Stimulated activated CD4-positive, alpha-beta T cell treated with anti-CD3 and anti-CD28 coated beads, Interleukin-15, amount 100 ng/mL, for 1 hour (primary cell): Measurements from ENCODE around the gene SLC27A1.
"Not testable (repeated sequence)": the region's sequence is repeated elsewhere in the genome, so short reads cannot be mapped to it uniquely, and the experiment has no call there.

Experiments
- DNase-seq, 2 donors: peaks; one replicate each; pipeline ENCODE4 v3.0.0-alpha.2; 2020; ENCODE audit warnings: low read depth in 1 of 2, low spot score in 1 of 2

Gene SLC27A1

DNA sequence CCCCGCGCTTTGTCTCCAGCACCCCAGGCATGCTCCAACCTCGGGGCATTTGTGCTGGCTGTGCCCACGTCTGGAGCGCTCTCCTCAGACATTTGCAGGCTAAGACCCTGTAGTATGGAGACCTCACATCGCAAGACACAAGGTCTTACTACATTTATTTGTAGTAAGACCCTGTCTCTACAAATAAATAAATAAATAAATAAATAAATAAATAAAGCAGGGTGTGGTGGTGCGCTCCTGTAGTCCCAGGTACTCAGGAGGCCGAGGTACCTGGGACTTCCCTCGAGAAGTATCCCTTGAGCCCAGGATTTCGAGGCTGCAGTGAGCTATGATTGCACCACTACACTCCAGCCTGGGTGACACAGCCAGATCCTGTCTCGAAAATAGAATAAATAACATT, 14.2 kb upstream of the SLC27A1 start:
- DNase-seq = no peak

DNA sequence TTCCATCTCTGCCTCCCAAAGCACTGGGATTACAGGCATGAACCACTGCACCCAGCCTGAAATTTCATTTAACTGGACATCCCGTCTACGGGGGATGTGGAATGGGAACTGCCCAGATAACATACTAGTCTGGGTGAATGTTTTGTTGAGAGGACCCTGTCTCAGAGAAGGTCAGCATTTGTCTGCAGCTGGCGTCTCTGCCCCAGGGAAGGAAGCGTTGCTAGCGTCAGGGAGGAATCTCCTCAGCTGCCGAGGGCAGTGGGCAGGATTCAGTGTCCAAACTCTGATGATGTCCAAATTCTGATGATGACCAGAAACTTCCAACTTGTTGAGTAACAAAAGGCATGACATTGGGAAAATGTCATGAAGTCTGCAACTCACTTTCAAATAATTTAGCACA, 12.7 kb upstream of the SLC27A1 start:
- DNase-seq = no peak

DNA sequence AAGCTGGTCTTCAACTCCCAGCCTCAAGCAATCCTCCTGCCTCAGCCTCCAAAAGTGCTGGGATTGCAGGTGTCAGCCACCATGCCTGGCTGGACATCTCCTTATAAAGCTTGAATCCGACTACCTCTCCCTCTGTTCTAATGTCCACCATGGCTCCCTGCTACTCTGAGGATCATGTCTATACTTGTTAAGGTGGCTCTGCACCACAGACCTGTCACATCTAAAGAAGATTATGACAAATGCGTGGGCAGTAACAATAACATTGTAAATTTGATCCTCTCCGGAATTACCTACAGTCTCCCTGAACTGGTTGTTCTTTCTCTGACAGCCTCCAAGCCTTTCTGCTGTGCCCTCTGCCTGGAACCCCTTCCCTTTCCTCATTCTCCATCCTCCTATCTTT, 11.4 kb upstream of the SLC27A1 start:
- no peak for DNase-seq

DNA sequence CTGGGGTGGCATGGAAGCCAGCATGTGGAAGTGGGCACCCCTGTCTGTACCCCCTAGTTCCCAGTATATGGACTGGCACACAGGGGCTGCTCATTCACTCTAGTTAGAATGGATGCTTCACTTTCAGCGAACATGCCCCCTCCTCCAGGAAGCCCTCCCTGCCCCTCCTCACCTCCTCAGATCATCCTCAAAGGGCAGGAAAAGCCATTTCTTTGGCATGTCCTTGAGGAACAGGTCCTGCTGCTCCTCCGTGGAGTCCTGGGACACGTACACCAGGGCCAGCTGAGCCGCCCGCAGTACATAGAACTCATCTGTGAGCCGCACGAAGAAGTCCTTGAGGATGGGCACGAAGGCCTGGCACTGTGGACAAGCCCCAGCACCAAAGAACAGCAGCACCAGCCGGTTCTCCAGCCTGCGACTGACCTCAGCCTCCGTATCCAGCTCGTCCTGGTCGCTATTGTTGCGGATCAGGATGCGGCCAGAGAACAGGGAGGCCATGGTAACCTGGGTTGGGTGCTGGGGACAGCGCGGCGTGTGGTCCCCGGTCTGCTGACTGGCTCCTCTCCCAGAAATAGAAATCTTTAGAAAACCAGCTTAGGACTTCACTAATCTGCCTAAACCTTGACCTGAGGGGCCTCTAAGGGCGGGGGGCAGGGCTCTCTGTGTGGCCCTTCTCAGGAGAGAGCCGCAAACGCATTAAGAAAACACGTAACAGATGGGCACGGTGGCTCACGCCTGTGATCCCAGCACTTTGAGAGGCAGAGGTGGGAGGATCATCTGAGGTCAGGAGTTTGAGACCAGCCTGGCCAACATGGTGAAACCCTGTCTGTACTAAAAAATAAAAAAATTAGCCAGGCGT, 9.7 kb upstream of the SLC27A1 start, which contains the start of gene NXNL1:
Gene NXNL1, minus strand, starts transcription at position 555 of the 859 bp plus-strand sequence. Its CDS starts 57 bp downstream, at position 498.
- DNase-seq = no peak

DNA sequence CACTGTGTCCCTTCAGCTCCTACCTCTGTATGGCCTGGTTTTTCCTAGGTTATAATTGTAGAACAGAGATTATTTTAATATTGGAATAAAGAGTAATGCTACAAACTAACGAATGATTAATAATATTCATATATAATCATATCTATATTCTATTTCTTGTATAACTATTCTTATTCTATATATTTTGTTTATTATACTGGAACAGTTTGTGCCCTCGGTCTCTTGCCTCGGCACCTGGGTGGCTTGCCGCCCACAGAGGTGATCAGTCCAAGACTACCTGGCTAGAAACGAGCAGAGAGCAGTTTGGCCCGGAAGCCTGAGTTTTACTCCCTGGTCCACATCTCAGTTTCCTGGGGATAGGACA, 3.9 kb upstream of the SLC27A1 start:
- DNase-seq = no peak

DNA sequence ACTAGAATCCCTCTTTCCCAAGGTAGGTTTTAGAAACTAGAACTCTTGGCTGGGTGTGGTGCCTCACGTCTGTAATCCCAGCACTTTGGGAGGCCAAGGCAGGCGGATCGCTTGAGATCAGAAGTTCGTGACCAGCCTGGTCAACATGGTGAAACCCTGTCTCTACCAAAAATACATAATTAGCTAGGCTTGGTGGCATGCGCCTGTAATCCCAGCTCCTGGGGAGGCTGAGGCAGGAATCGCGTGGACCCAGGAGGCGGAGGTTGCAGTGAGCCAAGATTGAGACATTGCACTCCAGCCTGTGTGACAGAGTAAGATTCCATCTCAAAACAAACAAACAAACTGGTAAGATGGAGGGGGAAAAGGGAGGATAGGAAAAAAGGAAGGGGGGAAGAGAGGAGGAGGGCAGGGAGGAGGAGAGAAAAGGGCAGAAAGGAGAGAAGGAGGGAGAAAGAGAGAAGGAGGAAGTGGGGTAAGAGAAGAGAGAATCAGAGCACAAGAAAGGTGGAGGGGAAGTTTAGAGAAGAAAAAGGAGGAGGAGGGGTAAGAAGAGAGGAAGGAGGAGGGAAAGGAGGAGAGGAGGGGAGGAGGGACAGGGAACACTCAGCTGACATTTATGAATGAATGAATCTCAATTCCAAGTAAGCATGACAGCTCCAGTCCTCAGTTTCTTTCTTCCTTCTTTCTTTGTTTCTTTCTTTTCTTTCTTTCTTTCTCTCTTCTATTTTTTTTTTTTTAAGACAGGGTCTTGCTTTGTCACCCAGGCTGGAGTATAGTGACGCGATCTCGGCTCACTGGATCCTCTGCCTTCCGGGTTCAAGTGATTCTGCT, 2.6 kb upstream of the SLC27A1 start:
- no peak for DNase-seq

DNA sequence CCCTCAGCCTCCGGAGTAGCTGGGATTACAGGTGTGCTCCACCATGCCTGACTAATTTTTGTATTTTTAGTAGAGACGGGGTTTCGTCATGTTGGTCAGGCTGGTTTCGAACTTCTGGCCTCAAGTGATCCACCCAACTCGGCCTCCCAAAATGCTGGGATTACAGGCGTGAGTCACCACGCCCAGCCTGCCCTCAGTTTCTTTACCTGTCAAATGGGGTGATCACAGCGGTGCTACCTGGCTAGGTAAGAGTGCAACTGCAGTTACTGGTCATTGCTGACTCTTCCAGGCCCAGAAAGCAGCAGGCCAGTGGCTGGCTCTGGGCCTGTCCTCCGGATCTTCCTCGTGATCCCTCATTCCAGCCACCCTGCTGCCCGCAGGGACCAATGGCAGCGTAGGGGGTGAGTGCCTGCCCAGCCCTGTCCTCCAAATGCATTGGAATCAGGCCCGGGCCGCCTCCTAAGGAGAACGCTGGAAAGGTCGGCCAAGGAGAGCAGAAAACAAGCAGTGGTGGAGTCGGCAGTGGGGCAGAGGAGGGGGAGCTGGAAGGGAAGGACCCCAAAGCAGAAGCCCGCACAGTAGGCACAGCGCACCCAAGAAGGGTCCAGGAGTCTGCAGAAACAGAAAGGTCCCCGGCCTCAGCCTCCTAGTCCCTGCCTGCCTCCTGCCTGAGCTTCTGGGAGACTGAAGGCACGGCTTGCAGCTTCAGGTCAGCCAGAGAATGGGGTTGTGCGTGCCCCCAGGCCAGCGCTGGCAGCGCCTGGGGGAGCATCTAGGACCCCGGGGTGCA, 1.8 kb upstream of the SLC27A1 start:
- DNase-seq = no peak

DNA sequence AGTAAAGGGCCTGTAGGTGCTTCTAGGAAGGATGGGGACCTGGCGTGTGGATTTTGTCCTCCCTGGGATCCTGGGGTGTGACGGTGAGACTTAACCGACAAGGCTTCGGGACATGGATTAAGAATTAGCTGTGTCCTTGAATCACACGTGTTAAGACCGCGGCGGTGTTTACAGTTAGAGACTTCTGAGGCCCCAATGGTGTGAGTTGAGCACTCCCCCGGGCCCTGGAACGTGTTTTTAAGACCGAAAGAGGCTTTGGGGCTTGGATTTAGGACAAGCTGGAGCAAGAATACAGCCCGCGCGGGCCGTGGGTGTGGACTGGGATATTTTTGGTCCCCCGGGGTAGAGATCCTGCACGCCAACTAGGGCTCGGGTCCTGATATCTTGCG, 1.2 kb upstream of the SLC27A1 start:
- no peak for DNase-seq

DNA sequence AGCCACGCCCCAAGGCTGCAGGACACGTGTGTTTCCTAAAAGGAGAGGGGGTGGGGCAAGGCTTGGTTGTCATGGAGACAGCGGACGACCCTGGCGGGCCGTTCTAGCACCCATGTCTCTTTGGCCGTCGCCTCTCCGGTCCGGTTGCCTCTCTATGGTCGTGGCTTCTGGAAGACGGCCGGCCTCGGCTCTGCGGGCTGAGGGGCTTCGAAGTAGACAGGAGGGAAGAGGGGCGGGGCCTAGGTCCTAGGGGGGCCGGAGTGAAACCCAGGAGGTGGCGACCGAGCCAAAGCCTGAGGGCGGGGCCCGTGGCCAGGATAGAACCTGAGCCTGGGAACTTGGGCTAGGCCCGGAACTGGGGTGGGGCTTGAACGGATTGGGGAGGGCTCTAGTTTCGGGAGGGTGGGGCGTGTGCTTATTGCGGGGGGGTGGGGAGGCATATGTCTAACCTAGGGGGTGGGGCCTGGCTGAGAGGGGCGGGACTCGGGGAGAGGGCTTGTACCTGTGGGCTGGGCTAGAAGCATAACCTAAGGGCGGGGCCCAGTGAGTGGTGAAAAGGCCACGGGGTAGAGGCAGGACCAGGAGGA, 750 bp upstream of the SLC27A1 start:
- DNase-seq = peak; percentile 83 to 87

DNA sequence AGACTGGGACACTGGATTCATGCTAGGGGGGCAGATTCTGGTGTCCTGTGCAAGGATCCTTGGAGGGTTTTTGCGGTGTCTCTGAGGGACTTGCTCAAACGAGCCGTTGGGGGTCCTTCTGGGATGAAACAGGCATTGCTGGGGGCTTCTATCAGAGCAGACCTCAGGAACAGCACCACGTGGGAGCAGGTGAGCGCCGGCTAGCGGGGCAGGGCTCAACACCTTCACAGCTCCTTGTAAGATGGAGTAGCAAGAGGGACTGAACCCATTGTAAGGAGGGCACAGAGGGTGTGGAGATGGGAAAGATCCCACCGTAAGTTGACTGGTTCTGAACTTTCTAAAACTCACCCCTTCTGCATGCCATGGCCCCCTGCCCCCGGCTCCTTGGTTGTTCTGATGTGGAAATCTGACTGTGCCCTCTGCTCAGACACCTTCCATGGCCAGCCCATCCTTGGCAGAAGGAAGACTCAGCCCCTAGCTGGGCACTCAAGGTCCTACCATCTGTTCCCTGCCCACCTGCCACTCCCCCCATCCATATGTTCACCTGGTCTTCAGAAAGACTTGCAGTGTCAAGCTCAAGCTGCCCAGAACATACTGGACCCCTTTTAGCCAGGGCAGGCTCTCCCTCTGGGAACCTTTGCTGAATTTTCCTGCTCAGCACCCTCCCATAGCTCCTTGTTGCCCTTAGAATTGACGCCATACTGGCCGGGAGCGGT, 1.2 kb downstream of the SLC27A1 start:
- no peak for DNase-seq

DNA sequence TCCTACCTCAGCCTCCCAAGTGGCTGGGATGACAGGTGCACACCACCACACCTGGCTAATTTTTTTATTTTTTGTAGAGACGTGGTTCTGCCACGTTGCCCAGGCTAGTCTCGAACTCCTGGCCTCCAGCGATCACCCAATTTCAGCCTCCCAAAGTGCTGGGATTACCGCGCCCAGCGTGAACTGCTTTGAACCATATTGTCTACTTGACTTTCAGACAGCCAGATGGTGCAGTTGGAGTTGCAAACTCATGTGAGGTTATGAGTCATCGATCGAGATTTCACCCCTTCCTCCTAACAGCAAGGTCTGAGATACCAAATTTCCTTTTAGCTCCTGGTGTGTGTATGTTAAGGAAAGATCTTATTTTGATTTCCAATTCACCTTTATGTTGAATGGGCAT, 2.7 kb downstream of the SLC27A1 start:
- DNase-seq = no peak

DNA sequence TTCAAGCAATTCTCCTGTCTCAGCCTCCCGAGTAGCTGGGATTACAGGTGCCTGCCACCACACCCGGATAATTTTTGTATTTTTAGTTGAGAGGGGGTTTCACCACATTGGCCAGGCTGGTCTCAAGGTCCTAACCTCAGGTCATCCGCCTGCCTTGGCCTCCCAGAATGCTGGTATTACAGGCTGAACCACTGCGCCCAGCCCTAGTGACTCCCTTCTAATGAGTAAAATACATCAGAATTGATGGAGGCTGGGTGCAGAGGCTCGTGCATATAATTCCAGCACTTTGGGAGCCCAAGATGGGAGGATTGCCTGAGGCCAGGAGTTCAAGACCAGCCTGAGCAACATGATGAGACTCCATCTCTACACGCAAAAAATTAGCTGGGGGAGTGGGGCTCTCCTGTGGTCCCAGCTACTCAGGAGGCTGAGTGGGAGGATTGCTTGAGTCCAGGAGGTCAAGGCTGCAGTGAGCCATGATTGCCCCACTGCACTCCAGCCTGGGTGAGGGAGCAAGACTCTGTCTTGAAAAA, 4.8 kb downstream of the SLC27A1 start:
- DNase-seq = not testable (repeated sequence)

DNA sequence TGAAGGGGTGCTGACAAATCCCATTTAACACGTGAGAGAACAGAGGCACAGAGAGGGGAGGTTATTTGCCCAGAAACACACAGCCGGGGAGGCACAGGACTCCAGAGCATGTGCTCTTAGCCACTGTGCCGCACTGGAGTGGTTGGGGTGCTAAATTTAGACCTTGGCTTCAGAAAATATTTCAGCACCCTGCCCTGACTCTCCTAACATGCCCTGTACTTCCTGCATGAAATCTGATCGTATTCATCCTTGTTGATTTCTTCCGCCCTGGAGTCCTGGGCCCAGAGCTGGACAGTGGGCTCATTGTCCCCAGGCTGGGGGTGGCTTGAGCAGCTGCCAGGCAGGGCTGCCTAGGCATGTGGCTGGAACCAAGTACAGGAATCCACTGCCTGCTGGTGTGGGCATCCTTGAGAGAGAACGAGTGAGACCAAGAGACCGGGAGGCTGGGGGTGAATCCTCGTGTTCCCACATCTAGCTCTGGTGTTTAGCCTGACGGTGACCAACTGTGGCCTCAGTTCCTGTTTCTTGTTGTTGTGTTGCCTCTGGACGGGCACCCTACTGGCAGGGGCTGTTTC, 5.3 kb downstream of the SLC27A1 start:
- no peak for DNase-seq

DNA sequence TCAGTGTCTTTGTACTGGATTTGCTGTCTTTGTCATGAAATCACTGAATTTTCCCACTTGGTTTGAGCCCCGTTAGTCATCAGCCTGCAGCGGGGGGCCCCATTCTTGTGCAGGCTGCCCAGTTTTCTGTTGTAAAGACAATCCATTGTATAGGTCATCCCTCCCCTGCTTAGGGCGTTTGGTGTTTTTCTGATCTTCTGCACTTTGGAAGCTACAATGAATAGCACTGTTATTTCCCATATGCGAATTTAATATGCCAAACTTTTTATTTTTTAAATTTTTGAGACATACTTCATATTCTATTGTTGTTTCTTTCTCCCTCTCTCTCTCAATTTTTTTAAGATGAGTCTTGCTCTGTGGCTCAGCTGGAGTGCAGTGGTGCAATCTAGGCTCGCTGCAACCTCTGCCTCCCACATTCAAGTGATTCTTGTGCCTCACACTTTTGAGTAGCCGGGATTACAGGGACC, 9.0 kb downstream of the SLC27A1 start:
- no peak for DNase-seq

DNA sequence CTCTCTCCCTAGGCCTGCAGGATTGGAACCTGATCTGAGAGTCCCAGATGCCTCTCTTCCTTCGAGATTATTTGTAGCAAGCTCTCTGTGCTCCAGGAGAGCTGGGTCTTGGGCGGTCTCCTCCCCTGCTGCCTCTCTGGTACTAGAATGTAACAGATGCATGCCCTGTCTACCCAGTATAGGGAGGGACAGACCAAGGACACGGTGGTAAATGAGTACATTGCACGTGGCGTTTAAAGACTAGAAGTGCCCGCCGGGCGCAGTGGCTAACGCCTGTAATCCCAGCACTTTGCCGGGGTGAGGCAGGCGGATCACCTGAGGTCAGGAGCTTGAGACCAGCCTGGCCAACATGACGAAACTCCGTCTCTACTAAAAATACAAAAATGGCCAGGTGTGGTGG, 11.7 kb downstream of the SLC27A1 start:
- DNase-seq = no peak

DNA sequence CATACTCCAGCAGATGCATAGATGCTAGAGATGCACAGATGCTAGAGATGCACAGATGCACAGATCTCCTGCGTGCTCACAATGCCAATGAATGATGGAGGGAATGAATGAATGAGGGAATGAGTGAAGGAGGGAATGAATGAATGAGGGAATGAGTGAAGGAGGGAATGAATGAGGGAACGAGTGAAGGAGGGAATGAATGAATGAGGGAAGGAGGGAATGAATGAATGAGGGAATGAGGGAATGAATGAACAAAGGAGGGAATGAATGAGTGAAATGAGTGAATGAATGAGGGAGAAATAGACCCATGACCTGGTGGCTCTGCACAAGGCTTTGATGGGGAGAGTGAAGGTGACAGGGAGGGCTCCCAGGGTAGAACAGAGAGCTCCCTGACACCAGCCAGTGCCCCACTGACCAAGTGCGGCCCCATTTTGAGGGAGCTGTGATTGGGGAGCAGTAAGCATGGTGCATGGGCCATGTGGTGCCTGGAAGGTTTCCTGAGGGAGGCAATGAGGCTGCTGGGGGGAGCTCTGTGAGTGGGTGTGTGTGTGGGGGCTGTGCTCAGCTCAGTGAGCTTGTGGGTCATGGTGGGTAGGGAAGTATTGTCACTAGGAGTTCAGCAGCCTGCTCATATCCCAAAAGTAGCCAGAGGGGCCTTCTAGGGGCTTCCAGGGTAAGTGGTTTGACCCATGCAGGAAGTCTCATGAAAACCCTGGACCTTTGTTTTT, 12.7 kb downstream of the SLC27A1 start:
- DNase-seq = no peak

DNA sequence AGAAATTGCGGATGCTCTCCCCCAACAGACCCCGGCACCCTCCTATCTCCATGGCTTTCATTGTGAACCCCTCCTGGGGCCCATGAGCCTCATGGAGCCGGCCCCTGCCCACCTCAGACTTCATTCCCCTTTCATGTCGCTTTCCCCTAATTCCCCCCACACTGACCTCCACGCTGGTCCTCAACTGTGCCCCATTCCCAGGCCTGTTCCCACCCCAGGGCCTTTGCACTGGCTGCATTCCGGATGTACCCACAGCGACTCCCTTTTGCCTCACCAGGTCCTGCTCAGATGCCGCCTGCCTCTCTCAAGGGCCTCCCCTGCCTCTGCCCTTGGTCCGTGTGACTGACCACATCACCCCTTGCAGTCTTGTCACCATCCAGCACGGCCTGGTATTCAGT, 13.3 kb downstream of the SLC27A1 start:
- DNase-seq = no peak

DNA sequence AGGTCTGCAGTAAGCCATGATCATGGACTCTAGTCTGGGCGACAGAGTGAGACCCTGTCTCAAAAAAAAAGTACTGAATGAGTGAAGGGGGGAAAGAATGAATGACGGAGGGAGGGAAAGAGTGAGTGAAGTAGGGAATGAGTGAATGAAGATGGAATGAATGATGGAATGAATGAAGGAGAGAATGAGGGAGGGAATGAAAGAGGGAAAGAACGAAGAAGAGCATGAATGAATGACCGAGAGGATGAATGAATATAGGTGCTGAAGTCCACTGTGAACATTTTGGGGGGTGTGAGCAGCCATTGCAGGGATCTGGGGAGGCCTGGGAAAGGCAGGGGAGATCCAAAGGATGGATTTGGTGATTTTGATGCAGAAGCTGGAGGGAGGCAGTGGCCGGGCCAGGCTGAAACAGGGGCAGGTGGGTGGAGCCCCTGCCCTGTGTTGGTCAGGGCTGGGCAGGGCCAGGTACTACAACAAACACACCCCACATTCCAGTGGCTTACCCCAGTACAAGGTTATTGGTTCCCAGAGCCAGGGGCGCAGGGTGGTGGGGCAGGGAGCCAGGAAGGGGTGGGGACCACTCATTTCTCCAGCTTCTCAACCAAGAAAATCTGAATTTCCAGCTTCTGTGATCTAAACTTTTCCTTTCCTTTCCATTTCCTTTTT, 14.3 kb downstream of the SLC27A1 start:
- DNase-seq = no peak
